ENCODE results near the gene PLXNA2.

Gene PLXNA2

GRCh38 chr1:208054911-208055379 lies 189.2 kb downstream of the PLXNA2 start:
- DNase-seq: no peak

GRCh38 chr1:208054485-208054884 lies 189.7 kb downstream of the PLXNA2 start:
- DNase-seq: no peak

- DNase-seq: no peak
Measured at GRCh38 chr1:208053661-208054060, 190.5 kb downstream of the PLXNA2 start.

GRCh38 chr1:208052926-208053407 lies 191.2 kb downstream of the PLXNA2 start:
- no peak for DNase-seq

- DNase-seq: no peak
Measured at GRCh38 chr1:208052135-208052534, 192.0 kb downstream of the PLXNA2 start.

GRCh38 chr1:208051651-208052050 lies 192.5 kb downstream of the PLXNA2 start:
- no peak for DNase-seq

GRCh38 chr1:208048904-208049303 lies 195.3 kb downstream of the PLXNA2 start:
- peak; percentile 89 to 93 for DNase-seq

- no peak for DNase-seq
Measured at GRCh38 chr1:208047975-208048374, 196.2 kb downstream of the PLXNA2 start.

GRCh38 chr1:208047476-208047934 lies 196.7 kb downstream of the PLXNA2 start:
- no peak for DNase-seq

- DNase-seq: no peak
Measured at GRCh38 chr1:208045463-208046260, 198.5 kb downstream of the PLXNA2 start.

GRCh38 chr1:208044589-208045462 lies 199.4 kb downstream of the PLXNA2 start:
- peak; percentile 18 to 29 for DNase-seq

- DNase-seq: no peak
Measured at GRCh38 chr1:208043691-208044181, 200.4 kb downstream of the PLXNA2 start.

- no peak for DNase-seq
Measured at GRCh38 chr1:208042868-208043267, 201.3 kb downstream of the PLXNA2 start.

GRCh38 chr1:208042041-208042615 lies 202.1 kb downstream of the PLXNA2 start:
- DNase-seq: no peak

- no peak for DNase-seq
Measured at GRCh38 chr1:208041505-208041904, 202.7 kb downstream of the PLXNA2 start.

GRCh38 chr1:208040821-208041297 lies 203.3 kb downstream of the PLXNA2 start:
- no peak for DNase-seq

- DNase-seq: no peak
Measured at GRCh38 chr1:208039536-208040332, 204.4 kb downstream of the PLXNA2 start.

- no peak for DNase-seq
Measured at GRCh38 chr1:208038303-208038702, 205.9 kb downstream of the PLXNA2 start.

GRCh38 chr1:208036918-208037766 lies 207.0 kb downstream of the PLXNA2 start:
- no peak for DNase-seq

GRCh38 chr1:208036106-208036808 lies 207.9 kb downstream of the PLXNA2 start:
- no peak for DNase-seq

All from Kasumi-1 (cell line).